Body of pancreas (tissue), 4 donors: ENCODE data around the gene DUSP11.

ENCODE experiments used
- POLR2A ChIP-seq, 3 donors: fragments of 450-650 bp; IDR thresholded peaks; one replicate each; pipeline ENCODE4 v1.6.1; 2016; ENCODE audit warnings: antibody characterized with exemption in 3 of 3, mild to moderate bottlenecking in 2 of 3
- TF ChIP-seq, protein P1 (sequence below), 7 experiments: fragments of 450-650 bp in 4 of 7; fragments of 200-600 bp in 3 of 7; sonication (generic) in 3 of 7; IDR thresholded peaks; one replicate each; pipeline ENCODE4 v1.5.1; 2016 to 2019; ENCODE audit warnings: antibody characterized with exemption in 7 of 7

DNA sequence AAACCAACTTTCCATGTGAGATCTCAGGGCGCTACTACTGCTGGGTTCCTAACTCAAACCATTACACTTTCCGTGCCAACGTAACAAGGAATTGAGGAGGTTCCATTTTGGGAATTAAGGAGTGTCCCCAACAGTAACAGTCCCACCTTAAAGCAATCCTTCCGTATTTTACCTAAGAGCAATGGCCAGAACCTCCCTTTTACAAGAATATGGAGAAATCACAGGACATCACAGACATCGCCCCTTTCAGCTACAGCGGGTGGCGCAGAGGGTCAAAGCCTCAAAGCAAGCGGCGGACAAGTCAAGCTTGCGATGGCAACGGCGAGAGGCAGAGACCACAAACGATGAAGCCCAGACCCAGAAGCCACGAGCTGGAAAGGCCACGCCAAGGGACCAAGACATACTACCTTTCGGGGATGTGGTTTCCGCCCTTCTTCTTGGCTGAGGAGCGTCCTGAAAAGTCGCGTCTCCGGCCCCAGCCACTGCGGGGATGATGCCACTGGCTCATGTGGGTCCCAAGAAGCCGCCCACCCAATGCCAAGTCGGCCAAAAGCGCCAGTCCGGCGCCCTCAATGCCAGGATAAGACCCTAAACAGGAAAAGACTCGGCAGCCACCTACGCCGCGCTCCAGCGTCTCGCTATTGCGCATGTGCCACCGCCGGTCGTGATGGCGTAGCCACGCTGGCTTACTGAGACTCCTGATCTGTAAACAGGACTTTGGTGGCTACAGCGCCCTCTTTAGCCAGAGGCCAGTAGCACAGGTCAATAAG lies at the start of gene DUSP11:
- TF ChIP-seq, protein P1, sequence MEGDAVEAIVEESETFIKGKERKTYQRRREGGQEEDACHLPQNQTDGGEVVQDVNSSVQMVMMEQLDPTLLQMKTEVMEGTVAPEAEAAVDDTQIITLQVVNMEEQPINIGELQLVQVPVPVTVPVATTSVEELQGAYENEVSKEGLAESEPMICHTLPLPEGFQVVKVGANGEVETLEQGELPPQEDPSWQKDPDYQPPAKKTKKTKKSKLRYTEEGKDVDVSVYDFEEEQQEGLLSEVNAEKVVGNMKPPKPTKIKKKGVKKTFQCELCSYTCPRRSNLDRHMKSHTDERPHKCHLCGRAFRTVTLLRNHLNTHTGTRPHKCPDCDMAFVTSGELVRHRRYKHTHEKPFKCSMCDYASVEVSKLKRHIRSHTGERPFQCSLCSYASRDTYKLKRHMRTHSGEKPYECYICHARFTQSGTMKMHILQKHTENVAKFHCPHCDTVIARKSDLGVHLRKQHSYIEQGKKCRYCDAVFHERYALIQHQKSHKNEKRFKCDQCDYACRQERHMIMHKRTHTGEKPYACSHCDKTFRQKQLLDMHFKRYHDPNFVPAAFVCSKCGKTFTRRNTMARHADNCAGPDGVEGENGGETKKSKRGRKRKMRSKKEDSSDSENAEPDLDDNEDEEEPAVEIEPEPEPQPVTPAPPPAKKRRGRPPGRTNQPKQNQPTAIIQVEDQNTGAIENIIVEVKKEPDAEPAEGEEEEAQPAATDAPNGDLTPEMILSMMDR (IDR thresholded peaks at IDR 0.05): peak; percentile 75 to 97 (median 93)
- TF ChIP-seq POLR2A (IDR thresholded peaks at IDR 0.05): peak; percentile 24 to 83 (median 82)
